Stimulated activated CD4-positive, alpha-beta T cell treated with anti-CD3 and anti-CD28 coated beads, Interleukin-2, amount 100 ng/mL, for 24 hours (primary cell): ENCODE measurements around the gene CLEC17A.
"Not testable (repeated sequence)": the region's sequence is repeated elsewhere in the genome, so short reads cannot be mapped to it uniquely, and the experiment has no call there.

Source experiments
- DNase-seq, 2 donors: peaks; one replicate each; pipeline ENCODE4 v3.0.0-alpha.2; 2020

The CLEC17A gene

DNA sequence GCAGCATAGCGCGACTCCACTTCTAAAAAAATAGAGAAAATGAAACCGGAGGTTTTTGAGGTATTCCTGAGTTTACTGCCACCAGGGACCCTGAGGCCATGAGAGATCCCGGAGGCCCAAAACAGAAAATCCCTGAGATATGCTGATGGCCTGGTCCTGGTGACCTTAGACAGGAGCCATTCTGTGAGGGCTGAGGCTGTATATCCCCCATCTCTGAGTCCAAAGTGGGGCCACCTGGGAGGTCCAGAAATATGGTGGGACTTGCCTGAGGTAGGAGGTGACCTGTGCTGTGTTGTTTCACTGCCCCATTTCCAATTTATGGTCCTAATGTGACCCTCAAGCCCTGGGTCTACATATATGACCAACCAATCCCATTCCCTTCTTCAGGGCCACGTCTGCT, 1.5 kb downstream of the CLEC17A start:
- DNase-seq, result not testable (repeated sequence)

GRCh38 chr19:14585187-14585586, 2.3 kb downstream of the CLEC17A start:
- peak; percentile 35 to 63 for DNase-seq

GRCh38 chr19:14589433-14589832, 6.5 kb downstream of the CLEC17A start:
- not testable (repeated sequence) for DNase-seq

DNA sequence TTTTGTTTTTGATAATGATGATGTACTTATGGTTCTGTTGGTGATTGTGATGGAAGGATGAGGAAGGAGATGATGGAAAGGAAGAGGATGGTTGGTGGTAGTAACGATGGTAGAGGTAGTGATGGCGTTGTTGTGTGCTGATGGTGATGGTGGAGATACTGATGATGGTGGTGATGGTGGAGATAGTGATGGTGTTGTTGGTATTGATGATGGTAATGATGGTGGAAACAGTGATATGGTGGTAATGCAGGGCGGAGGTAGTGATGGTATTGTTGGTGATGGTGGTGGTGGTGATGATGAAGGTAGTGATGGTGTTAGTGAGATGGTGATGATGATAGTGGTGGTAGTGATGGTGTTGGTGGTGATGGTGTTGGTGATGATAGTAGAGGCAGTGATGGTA, 12.7 kb downstream of the CLEC17A start:
- no peak for DNase-seq

GRCh38 chr19:14599548-14600147, 16.8 kb downstream of the CLEC17A start:
- no peak for DNase-seq

DNA sequence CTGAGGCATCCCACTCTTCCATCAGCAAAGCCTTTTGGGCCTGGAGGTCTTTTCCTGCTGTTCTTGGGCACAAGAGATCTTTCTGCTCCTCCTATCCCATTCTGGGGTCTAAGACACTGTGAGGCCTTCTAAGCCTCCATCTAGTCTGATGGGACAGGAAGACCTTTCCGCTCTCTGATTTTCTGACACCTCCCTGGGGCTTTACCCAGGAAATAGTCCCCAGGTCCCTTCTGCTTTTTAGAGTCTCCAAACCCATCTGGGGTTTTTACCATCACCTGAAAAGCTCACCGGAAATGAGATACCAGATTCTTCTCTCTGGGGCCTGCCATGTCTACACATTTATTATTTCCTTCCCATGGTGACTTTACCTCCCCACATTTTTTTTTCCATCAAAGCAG, 21.1 kb downstream of the CLEC17A start:
- DNase-seq, result no peak

DNA sequence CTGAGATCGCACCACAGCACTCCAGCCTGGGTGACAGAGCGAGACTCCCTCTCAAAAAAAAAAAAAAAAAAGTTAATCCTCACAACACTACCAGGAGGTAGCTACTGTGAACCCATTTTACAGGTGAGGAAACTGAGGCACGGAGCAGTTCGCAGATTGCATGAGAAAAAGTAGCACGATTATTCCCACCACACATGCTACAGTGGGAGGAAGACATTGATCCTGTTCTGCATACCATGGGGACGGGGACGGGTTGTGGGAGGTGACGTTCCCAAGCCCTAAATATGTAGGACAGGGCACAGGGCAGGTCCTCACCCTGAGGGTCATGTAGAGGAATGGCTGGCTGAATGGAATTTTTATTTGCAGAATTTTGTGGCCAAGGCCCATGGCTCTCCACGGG, 23.7 kb downstream of the CLEC17A start:
- DNase-seq, result no peak

GRCh38 chr19:14611051-14611450, 28.2 kb downstream of the CLEC17A start:
- no peak for DNase-seq

DNA sequence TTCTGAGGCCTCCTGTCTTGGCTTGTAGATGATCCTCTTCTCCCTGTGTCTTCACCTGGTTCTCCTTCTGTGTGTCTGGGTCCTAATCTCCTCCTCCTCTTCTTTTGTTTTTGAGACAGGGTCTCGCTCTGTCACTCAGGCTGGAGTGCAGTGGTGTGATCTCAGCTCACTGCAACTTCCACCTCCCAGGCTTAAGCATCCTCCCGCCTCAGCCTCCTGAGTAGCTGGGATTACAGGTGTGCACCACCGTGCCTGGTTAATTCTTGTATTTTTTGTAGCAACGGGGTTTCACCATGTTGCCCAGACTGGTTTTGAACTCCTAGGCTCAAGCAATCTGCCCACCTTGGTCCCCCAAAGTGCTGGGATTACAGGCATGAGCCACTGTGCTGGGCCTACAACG, 29.4 kb downstream of the CLEC17A start:
- not testable (repeated sequence) for DNase-seq

GRCh38 chr19:14612657-14613056, 29.8 kb downstream of the CLEC17A start:
- DNase-seq, result no peak

DNA sequence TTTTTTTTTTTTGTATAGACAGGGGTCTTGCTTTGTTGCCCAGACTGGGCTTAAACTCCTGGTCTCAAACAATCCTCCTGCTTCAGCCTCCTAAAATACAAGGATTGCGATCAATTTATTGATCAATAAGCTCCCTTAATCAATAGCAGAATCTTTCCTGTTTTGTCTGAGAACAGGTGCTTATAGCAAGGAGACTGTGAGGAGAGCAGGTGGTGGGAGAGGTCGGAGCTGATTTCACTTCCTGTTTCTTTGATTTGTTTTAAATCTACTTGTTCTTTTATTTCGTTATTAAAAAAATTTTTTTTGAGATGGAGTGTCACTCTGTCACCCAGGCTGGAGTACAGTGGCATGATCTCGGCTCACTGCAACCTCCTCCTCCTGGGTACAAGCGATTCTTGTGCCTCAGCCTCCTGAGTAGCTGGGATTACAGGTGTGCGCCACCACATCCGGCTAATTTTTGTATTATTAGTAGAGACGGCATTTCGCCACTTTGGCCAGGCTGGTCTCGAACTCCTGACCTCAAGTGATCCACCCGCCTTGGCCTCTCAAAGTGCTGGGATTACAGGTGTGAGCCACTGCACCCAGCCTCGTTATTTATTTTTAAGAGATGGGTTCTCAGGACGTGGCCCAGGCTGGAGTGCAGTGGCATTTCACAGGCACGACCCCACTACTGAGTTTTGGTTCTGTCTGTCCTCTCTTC, 30.7 kb downstream of the CLEC17A start:
- not testable (repeated sequence) for DNase-seq

- no peak for DNase-seq
These were observed 31.2 kb downstream of the CLEC17A start for GRCh38 chr19:14614099-14614412.

- no peak for DNase-seq
These were observed 32.7 kb downstream of the CLEC17A start for GRCh38 chr19:14615623-14616022.

- DNase-seq, result no peak
These were observed 33.5 kb downstream of the CLEC17A start for GRCh38 chr19:14616407-14616806.

DNA sequence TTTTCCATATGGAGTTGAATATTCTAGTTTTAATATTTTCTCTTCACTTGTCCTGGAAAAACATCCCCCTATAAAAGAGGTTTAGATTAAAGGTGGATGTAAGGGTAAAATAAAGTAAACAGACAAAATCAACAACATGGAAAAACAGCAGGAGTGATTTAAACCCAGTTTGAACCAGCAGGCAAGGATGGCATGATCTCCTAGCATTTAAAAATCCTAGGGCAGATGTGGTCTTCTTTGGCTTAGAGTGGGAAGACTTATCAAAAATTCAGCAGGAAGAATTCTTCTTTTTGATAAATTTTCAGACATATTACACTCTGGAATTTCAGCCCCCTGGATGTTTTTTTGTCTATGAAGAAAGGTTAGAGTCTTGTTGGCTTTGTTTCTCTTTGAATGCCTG, 36.5 kb downstream of the CLEC17A start:
- no peak for DNase-seq

GRCh38 chr19:14624491-14624890, 41.6 kb downstream of the CLEC17A start:
- DNase-seq, result not testable (repeated sequence)

- DNase-seq, result no peak
These were observed 46.7 kb downstream of the CLEC17A start for GRCh38 chr19:14629557-14629956.

DNA sequence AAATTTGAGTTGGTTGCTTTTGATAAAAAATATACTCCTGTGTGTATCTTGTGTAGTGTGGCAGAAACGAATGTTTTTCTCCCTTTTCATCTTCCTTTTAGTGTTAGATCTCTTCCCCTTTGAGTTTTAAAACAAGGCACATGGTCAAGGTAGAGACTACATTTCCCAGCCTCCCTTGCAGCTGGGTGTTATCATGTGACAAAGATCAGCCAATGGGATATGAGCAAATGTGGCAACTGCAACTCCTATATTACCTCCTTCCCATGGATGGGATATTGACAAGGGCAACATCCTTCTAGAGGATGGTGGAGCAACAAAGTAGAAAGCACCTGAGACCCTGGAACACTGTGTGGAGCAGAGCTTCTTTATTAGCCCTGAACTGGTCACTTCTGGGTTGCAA, 49.4 kb downstream of the CLEC17A start:
- DNase-seq, result no peak

DNA sequence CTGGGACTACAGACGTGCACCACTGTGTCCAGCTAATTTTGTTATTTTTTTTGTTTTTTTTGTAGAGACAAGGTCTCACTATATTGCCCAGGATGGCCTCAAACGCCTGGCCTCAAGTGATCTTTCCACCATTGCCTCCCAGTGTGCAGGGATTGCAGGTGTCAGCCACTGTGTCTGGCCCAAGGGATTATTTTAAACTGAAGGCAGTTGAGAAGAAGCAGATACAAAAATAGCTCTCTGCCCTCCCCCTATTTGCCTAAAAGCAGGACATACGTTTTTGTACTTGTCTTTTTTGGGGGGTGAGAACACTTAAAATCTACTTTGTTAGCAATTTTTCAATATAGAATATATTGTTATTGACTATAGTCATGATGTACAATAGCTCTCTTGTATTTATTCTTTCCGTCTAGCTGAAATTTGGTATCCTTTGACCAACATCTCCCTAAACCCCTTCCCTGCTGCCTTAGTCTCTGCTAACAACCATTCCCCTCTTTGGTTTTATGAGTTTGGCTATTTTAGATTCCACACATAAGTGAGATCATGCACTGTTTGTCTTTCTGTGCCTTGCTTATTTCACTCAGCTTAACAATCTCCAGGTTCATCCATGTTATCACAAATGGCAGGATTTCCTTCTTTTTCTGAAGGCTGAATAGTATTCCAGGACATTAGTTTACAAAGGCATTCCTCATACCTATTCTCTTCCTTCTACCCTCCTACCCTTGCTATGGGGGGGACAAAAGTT, 56.8 kb downstream of the CLEC17A start:
- DNase-seq, result no peak

DNA sequence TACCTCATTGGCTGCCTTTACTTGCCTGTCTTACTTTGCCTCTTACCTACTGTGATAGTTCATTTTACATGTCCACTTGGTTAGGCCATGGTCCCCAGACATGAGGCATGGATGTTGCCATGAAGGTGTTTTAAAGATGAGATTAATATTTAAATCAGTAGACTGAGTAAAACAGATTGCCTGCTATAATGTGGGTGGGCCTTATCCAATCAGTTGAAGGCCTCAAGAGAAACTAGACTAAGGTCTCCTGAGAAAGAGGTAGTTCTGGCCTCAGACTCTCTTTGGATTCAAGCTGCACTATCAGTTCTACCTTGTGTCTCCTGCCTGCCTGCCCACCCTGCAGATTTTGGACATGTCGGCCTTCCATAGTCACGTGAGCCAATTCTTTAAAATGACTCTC, 65.6 kb downstream of the CLEC17A start:
- no peak for DNase-seq

GRCh38 chr19:14649020-14649419, 66.1 kb downstream of the CLEC17A start:
- no peak for DNase-seq

GRCh38 chr19:14650161-14650560, 67.3 kb downstream of the CLEC17A start:
- no peak for DNase-seq

GRCh38 chr19:14654786-14655560, 72.1 kb downstream of the CLEC17A start:
- no peak for DNase-seq

DNA sequence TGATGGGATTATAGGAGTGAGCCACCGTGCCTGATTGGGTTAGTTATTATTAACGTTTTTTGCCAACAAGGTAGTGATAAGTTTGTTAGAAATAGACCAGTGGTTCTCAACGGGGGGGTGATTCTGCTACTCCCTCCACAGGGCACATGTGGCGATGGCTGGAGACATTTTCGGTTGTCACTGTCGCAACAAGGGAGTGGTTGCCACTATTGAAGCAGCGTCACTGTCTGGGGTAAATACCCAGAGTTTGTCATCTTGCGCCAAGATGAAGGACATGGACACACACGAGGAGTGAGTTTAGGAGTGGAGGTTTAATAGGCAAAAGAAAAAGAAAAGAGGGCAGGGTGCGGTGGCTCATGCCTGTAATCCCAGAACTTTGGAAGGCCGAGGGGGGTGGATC, 72.8 kb downstream of the CLEC17A start:
- no peak for DNase-seq
